D721Med (cell line): Measurements from ENCODE around the gene MAT2A.
"Not testable (repeated sequence)": the region's sequence is repeated elsewhere in the genome, so short reads cannot be mapped to it uniquely, and the experiment has no call there.

Source experiments
- DNase-seq: peaks from one replicate; pipeline ENCODE4 v3.0.0; 2011; ENCODE audit warnings: low spot score; ENCODE audit not compliant: insufficient read length
- FAIRE-seq: peaks from 2 replicates; lab custom pipeline; 2011; peaks lifted over from hg19 to GRCh38; lab: Jason Lieb, UNC
- CTCF ChIP-seq: IDR thresholded peaks from 2 replicates; pipeline ENCODE4 v1.5.1; 2012; ENCODE audit warnings: mild to moderate bottlenecking, control low read depth; ENCODE audit not compliant: insufficient read depth; ENCODE audit errors: missing control alignments

The MAT2A gene

GRCh38 chr2:85588645-85589044 is 49.7 kb downstream of the MAT2A start:
- no peak for DNase-seq
- FAIRE-seq = no peak
- no peak for TF ChIP-seq CTCF

- DNase-seq = no peak
- no peak for TF ChIP-seq CTCF
- no peak for FAIRE-seq
Measured at GRCh38 chr2:85589181-85589580, 50.2 kb downstream of the MAT2A start.

- FAIRE-seq = no peak
- no peak for DNase-seq
- no peak for TF ChIP-seq CTCF
Measured at GRCh38 chr2:85589982-85590791, 51.2 kb downstream of the MAT2A start.

GRCh38 chr2:85590950-85591349 is 52.0 kb downstream of the MAT2A start:
- FAIRE-seq (no peak), DNase-seq (no peak)
- no peak for TF ChIP-seq CTCF

GRCh38 chr2:85591563-85591962 is 52.6 kb downstream of the MAT2A start:
- DNase-seq (no peak), FAIRE-seq (no peak)
- TF ChIP-seq CTCF = no peak

GRCh38 chr2:85592299-85592698 is 53.3 kb downstream of the MAT2A start:
- not testable (repeated sequence) for FAIRE-seq, DNase-seq

- no peak for DNase-seq
- TF ChIP-seq CTCF = no peak
- no peak for FAIRE-seq
Measured at GRCh38 chr2:85593023-85593422, 54.1 kb downstream of the MAT2A start.
